Pons (tissue), 1 donor: Measurements from ENCODE around the gene SKIDA1.

Experiments used
- DNase-seq: peaks from one replicate; pipeline ENCODE4 v3.0.0-alpha.2; 2016; ENCODE audit warnings: low spot score

SKIDA1 gene

DNA sequence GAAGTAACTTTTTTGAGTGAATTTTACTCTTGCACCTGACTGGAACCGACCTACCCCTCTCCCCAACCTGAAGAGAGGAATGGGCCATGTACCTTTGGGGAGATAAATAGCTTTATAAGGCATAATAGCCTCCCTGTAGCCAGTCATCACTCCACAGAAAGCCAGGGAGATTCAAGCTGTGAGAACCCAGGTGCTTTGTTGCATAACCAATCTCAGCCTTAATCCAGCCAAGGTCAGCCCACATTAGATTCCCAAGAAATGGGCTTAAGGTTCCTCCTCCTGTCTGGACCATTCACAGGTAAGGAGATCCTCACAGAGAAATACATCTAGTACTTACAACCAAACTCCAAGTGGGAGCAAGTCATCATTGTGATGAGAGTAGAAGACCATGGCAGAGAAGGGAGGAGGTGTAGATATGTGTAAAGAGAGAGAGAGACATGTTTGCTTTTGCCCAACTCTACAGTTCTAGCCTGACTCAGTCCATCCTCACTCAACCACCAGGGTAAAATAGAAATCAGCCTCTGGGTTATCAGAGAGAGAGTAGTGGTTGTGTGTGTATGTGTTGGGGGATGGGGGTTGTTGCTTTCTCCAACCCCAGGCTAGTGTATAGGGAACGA lies 23.6 kb downstream of the SKIDA1 start:
- no peak for DNase-seq

DNA sequence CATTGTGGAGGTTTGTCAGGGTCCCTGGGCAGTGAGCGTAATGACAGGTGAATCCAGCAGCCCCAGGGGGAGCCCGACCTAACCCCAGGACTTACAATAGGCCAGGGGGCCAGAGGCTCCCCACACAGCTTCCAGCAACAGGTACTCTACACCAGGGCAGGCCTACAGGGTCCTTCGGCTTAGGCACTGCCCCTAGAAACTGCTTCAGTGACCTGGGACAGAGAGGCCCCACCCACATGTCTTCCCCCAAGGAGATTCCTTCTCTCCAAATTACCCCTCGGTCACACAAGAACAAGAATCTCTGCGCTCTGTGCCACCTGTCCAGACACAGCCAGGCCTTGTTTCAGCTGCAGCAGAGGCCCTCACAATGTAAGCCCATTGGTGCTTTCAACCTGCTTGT lies 24.4 kb downstream of the SKIDA1 start:
- no peak for DNase-seq

DNA sequence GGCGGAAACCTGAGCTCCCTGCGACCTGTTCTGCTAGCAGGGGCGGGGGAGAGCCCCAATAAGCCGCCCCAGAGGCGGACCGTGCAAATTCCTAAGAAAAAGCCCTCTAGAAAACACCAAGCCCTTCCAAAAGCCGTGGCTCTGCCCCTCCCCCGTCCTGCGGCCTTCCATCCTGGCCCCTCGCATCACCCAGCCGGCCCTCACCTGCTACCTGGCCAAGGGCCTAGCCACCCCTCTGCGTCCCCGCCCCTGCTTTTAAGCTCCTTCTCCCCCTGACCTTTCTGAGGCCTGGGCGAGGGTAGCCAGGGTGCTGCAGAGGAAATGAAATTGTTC lies 24.9 kb downstream of the SKIDA1 start:
- DNase-seq, result no peak

DNA sequence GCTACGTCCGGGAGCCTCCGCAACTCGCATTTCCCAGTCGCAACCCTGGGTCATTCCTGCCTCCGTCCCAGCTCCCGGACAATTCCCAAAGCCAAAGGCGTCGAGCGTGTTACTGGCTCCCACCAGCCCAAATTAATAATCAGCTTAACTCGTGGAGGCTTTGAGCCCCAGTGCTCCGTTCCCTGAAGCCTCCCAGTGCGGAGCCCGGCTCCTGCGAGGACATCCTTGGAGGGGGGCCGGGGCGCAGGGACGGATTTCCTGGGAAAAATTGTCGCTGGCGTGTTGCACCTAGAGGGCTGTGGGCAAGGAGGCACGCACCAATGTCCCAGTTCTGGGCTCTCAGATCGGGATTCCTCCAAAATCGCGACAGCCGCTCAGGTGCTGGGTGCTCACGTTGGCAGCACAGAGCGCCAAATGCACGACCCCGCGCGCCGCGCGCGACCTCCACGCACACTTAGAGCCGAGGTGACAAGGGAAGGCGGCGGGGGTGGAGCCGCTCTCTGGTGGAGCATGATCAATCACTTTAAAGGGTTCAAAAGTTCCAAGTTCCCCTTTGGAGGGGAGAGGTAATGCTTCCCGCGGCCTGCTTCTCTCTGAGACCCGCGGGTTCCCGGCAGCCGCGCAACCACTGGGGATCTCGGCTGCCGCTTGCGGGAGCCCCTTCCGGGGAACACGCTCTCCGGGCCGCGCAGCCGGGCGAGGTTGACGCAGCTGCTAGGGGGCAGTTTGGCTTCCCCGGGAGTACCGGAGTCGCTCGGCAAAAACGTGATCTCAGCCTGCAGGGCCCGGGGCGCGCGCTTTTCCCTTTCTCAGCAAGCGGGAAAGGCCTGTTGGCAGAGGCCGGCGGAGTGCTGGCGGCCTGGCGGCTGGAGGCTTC lies 25.5 kb downstream of the SKIDA1 start:
- no peak for DNase-seq

DNA sequence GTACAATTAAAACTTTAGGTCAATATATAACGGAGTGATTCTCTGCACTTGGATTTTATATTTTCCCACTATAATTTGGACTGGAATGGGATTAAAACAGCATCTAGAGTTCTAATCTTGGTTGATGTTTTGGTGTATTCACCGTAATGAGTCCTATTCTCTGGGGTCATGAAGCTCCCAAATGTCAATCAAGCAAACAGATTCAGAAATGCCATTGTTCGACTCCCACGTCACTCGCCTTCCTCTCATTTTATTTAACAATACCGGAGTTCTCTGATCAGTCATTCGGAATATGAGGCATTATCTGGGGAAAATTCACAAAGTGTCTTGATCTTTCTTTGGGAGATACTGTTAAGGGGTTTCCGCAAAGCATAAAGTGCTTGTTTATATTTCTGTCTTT lies 26.5 kb downstream of the SKIDA1 start:
- no peak for DNase-seq

DNA sequence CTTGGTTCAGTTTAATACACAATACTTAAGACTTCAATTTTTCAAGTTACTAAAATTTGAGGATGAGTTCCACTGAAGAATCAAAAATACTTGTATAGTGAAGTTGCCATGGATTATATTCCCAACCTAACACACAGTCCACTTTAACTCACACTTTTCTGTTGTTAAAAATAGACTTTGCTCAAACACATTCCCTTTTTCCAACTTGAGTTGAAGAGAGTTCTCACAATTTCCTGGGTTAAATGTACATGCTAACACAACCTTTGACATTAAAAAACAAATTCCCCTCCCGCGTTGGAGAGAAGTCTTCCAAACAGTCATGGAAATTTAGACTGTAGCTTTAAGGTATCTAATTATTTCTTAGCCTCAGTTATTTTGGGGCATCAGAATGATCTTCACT lies 27.1 kb downstream of the SKIDA1 start:
- no peak for DNase-seq

DNA sequence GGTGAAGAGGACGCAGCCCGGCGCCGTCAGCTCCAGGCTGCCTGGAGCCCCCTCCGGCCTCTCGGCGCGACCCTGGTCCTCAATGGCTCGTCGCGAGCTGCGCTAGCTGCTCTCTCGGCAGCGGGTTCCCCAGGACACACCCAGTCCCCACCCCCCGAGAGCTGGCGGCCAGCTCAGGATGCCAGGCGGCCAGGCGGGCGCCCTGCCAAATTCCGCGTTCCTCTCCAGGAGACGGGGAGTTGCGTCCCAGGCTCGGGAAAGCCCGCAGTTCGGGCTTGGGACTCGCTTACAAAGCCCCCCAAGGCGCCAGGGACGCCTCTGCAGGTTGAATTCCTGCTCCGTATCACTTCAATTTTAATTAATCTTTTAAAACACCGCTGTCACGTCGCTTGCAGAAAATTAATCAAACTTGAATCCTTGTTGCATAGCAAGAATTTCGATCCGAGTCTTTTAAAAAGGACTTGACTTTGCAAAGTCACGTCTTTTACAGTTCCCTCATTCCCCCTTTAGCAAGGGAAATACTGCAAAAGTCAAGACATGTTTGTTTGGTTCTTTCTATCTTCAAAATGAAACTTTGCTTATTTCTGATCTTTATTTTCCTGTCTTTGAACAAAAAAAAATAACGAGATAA lies 28.2 kb downstream of the SKIDA1 start:
- DNase-seq, result peak; percentile 57

DNA sequence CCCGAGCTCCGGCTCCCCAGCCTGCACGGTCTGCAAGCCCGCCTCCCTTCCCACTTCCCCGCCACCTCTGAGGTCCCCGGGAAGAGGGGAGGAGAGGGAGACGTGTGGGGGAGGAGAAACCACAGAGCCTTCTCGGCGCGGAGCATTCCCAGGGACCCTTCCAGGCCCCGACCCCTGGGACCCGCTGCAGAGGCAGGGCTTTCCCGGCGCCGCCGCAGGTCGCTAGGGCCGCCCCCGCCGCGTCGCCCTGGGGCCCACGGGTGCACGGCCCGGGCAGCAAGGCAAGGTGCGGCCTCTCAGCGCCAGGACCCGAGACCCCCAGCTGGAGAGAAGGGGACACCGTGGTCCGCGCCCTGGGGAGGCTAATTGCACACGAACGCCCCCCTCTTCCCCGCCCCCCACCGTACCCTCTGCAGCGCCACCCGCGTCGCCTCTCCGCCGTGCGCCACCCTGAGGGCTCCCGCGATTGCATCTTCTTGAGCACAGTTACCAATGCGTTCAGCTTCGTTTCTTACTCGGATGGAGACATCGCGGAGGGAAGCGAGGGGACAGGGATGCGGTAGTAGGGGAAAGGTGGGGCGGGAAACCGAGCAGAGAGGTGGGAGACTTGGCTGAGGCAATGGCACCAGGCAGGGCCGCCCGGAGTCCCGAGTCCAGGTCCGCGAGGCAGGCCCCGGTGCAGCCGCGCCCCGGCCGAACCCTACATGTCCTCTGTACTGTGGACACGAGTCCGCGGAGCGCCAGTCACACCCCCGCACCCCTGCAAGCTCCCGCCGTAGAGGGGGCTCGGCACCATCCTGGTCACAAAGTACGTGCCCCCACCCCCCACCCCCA lies 28.9 kb downstream of the SKIDA1 start:
- DNase-seq, result peak; percentile 58

DNA sequence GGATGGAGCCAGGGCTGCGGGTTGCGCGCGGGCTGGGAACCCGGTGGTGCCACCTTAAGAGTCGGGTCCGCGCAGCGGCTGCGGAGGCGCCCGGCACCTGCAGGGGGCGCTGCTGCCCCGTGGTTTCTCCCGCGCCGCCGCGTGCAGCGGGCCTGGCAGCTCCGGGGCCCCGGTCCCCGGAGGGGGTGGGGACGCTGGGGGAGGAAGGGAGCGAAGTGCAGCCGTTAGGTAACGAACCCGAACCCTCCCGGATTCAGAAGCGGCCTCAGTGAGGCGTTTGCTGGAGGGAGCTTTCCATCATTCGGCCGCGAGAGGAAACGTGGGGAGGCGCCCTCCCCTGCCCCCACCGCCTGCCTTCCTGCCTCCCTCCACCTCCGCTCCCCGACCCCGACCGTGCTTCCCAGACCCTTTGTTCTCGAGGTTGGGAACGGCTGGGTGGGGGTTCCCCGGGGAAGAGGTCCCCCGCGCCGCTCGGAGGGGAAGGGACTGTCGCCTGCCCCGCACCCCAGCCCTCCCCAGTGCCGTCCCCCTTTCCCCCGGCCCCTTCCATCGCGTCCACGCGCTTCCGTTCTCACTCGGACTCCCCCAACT lies 29.6 kb downstream of the SKIDA1 start:
- DNase-seq, result peak; percentile 76

DNA sequence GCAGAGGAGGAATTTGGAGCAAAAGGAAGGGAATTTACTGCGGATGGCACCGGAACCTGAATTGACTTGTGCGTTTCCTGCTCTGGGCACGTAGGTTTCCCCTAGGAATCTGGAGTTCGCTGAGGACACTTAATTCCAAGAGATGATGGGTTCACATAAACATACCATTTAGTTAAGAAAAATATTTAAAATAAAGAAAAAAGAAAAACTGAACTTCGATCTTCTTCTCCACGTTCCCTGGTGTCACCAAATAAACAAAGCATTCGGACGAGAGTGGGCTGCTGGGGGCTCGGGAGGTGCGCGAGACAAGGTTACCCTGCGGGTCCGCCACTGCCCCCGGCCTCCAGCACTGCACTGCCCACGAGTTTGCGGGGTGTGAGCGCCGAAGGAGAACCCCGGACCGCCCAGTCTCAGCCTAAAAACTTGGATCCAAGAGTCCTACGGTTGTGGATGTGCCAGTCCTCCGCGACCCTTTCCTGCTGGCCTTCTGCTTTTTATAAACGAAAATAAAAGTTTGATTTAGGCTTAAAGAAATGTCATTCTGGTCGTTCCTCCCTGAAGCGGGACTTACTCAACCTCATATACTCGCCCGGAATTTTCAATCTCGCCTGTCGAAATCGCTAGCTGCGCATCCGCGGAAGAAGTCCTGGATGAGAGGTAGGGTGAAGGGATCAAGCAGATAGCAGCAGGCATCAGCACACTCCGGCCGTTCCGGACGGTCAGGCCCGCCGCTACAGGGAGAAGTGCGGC lies 30.3 kb downstream of the SKIDA1 start:
- DNase-seq, result no peak

DNA sequence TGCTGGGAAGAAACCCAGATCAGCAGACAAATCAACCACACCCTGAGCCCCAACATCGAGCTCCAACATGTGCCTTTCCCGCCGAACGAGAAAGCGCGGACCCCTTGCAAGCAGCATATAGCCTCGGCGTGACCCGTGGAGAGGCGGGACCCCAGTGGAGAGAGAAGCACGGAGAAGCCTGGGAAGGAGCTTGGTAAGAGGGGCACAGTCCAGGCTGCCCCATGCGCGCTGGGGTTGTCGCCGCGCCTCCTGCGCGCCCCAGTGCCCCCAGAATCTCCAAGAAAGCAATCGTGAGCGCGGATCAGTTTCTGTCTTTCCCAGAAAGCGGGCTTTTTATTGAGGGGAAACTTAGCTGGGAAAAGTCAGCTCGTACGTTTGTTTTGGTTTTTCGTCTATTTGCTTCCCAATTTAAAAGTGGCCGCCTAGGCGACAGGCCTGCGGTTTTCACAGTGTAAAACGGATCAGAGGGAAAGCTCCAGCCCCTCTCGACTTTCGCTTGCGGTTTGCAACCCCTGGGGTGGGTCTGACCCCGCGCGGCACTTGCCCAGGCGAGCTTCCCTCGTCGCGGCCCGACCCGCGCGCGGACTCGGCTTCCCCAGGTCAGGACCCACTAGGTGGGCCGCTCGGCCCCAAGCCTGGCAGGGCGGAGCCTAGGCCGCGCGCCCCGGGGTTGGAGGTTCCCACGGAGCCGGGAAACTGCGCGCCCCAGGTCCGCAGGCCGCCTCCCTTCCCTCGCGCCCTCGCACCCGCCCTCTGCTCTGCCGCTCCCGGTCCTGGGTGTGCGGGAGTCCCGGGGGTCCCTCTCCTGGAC lies 31.1 kb downstream of the SKIDA1 start:
- DNase-seq, result no peak

DNA sequence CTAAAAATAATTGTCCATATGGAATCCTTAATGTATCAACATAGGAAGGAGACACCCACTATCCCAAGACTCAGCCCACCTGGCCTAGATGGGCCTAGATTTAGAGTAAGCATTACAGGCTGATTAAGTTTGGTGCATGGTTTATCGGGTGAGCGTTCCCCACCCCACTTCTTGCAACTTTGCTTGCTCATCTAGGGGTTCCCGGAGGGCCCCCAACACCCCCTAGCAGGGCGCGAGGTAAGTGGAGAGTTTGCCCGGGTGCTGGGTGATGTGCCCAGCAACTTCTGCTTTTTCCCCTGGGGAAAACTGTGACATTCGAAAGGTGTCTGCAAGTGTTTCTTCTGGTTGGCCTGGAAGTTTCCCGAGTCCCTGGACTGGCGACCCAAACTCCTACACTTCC lies 31.7 kb downstream of the SKIDA1 start:
- no peak for DNase-seq

DNA sequence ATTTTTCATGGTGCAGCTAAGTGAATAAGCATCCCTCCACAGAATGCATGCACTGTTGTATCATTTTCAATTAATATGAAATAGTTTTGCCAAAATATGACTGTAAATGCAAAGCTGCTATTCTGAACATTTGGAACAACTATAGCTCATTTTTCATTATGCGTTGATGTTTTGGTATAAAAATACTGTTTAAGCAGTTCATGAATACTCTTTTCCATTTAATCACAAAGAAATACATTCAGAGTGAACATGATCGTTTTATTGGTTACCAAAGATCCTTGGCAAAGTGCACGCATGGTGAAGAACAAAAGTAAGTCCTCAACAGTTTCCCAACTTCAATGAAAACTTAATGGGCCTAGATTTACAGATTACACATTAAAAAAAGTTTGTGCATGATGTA lies 33.1 kb downstream of the SKIDA1 start:
- DNase-seq, result no peak

DNA sequence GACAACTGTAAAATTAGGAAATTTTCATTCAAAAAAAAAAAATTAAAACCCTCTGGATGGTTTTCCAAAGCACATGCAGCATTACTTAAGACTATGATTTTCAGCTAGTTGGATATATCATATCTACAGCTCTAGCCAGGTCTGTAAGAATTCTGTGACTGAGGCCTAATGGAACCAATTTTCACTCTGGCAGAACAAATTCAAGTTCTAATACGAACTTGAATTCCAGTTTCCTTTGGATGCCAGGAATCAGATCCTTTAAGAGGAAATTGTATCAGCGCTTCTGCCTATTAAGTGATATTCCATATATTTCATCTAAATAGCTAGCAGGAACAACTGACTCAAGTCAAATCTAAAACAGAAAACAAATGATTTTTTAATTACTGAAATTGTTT lies 34.8 kb downstream of the SKIDA1 start:
- DNase-seq, result no peak

DNA sequence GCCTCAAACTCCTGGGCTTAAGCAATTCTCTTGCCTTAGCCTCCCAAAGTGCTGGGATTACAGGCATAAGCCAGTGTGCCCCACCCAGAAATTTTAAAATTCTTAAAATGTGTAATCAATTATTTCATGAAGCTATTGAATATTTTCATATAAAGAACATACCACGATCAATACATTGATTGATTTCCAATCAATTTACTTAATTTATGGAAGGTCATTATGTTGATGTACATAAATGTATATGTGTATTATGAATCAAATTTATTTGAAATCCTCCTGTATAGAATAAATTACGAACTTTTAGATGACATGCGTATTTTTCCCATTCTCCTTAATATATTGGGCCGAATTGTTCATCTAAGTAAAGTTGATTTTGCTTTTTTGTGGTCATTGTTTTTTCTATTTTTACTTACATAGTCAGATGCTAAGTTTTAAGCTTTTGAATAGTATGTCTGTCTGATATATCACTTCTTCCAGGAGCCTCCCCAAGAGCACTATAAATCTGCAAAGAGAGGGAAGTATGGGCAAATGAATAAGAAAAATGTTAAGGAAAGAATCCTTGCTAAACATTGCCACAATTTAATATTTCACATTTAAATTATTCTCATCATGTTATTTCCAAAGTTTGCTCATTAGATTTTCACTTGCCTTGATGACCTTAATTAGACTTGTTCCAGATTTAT lies 35.3 kb downstream of the SKIDA1 start:
- DNase-seq, result no peak

DNA sequence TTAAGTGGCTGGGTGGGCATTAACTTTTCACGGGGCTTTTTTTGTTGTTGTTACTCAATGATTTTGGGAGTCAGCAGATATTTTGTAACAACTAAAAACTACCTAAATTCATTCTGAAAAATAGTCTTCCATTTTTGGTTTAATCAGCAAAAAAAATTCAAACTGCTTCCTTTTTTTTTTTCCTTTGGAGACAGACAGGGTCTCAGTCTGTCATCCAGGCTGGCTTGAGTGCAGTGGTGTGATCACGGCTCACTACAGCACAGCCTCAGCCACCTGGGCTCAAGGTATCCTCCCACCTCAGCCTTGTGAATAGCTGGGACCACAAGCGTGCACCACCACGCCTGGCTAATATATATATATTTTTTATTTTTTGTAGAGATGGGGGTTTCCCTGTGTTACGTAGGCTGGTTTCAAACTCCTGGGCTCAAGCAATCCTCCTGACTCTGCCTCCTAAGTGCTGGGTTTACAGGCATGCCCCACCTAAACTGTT lies 36.5 kb downstream of the SKIDA1 start:
- no peak for DNase-seq

DNA sequence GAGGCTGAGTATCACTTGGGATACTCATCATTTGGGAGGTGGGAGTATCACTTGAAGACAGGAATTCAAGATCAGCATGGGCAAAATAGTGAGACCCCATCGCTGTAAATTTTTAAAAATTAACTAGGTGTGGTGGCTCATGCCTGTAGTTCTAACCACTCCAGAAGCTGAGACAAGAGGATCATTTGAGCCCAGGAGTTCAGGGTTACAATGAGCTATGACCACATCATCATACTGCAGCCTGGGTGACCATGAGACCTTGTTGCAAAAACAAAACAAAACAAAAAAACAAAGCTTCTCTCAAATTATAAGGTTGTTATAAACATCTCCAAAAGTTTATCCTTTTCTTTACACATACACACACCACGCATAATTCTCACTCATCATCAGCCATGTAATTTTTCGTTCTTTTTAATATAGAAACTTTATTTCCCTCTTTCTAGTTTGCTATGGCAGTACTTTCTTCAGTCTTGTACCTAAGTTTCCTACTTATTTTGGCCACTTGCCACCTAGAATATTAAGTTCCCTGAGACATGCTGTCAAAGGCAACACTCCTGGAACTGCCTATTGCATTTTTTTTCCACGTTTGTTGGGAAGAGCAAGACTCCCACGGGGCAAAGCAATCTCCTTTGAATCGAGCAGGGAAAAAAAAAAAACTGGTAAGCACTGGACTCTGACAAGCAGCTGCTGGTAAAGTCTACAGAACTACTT lies 37.1 kb downstream of the SKIDA1 start:
- no peak for DNase-seq

DNA sequence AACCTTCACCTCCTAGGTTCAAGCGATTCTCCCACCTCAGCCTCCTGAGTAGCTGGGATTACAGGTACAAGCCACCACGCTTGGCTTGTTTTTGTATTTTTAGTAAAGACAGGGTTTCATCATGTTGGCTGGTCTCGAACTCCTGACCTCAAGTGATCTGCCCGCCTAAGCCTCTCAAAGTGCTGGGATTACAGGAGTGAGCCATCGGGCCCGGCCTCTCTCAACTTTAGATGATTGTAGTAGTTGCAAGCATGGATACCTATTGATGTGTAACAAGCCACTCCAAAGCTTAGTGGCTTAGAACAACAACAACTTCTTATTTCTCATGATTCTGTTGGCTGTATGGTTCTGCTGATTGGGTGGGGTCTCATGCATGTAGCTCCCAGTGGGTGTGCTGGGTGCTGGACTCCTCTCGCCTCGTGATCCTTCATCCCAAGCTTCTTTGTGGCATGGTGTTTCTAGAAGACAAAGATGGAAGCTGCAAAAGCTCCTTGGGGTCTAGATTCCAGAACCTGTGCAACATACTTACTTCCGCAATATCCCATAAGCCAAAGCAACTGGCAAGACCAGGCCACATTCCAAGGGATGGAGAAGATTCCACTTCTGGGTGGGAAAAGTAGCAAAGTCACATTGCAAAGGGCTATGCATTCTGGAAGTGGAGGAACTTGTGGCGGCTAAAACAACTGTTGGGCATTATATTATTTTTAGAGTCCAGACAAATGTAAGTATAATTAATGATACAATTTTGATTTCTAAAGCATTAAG lies 37.9 kb downstream of the SKIDA1 start:
- DNase-seq, result no peak
